ELR (cell line): ENCODE measurements around the gene USP6NL.

Experiments
- DNase-seq: peaks from one replicate; pipeline ENCODE4 v3.0.0-alpha.2; 2015; ENCODE audit warnings: low read depth

The USP6NL gene

DNA sequence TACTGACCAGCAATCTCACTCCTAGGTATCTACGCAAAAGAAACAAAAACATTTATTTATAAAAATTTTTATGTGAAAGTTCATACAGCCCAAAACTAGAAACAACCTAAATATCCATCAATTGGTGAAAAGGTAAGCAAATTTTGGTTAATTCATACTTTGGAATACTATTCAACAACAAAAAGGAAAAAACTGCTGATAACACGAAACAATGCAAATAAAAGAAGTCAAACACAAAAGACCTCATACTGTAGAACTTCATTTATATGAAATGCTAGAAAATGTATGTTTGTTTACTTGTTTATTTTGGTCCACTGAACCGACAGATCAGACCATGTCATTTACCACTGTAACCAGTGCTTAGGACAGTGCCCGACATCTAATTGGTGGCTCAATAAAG is 60.3 kb downstream of the USP6NL start:
- no peak for DNase-seq

- no peak for DNase-seq
Observed at GRCh38 chr10:11548768-11549099, 62.7 kb downstream of the USP6NL start.

DNA sequence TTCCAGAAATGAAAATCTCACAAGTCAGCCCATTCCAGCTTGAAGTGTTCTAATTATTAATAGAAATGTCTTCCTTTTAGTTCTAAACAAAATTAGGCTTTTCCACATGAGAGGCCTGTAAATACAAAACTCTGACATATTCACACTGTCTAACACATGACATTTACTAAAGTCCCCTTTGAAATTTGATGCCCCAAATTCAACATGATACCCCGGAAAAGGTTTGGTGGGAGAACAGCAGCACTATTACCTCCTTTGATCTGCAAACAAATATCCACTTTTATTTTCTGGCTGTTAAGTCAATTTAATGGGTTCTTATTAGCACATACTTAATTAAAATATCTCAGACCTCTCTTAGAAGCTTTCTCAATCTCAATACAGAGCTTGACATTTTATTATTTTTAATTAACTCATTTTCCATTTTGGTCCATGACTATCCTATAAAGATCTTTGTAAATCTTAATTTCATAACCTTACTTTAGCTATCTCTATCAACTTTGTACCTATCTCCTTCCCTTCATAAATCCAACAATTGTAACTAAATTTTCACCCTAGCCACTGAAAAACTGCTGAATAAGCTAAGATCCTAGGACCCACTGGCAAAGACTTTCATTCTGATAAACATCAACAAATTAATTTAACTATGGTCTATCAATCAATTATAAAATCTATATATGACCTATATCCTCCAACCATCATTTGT is 63.2 kb downstream of the USP6NL start:
- no peak for DNase-seq

- DNase-seq: peak; percentile 39
Observed at GRCh38 chr10:11546581-11546980, 64.9 kb downstream of the USP6NL start.

- no peak for DNase-seq
Observed at GRCh38 chr10:11541296-11541695, 70.2 kb downstream of the USP6NL start.

- peak; percentile 60 for DNase-seq
Observed at GRCh38 chr10:11539191-11539868, 72.1 kb downstream of the USP6NL start.

GRCh38 chr10:11538834-11539190 is 72.6 kb downstream of the USP6NL start:
- no peak for DNase-seq

- DNase-seq: no peak
Observed at GRCh38 chr10:11536228-11536627, 75.2 kb downstream of the USP6NL start.

GRCh38 chr10:11535346-11535959 is 76.0 kb downstream of the USP6NL start:
- DNase-seq: no peak

DNA sequence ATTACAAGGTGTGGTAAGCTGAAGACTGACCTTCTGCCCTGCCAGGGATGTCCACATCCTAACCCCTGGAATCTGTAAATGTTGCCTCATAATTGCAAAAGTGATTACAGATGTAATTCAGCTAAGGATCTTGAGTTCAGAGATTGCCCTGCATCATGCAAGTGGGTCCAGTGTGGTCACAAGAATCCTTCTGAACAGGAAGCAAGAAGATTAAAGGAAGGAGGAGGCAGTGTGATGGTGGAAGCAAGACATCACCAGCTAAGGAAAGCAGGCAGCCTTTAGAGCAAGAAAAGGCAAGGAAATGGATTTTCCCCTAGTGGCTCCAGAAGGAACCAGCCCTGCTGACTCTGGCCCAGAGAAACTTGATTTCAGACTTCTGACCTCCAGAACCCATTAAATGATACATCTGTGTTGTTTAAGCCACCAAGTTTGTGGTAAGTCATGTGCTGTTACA is 78.1 kb downstream of the USP6NL start:
- peak; percentile 30 for DNase-seq

DNA sequence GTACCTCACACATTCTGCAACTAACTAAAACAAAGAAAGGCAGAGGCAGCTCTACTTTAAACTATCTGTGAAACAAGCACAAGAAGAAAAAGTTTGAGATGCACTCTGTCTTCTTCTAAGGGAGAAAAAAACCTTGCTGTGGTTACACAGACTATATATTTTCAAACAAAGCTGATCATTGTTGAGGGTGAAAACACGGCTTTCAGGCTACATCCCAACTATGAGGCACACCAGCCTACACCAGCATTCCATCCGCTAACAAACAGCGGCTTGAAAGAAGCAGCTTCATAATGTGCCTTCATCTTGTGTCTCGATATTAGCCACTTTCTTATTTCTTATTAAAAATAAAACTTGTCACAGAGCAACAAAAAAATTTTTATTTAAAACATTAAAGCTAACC is 79.1 kb downstream of the USP6NL start:
- no peak for DNase-seq

DNA sequence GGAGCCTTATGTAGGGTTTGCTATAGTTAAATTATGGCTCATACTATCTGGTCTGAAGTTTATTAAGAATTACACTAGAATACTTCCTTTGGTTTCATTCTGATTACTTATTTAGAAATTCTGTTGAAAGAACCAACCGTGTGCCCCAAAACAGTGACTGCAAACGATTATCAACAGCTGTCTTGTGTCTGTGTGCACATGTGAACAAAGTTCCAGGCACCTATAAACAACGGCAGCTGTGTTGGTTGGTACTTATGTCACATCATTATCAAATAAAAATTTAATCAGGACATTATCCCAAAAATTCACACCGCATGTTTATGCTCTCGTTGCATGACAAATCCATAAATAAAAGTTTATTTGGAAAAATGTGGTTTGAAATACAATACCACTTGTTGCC is 80.6 kb downstream of the USP6NL start:
- DNase-seq: no peak

DNA sequence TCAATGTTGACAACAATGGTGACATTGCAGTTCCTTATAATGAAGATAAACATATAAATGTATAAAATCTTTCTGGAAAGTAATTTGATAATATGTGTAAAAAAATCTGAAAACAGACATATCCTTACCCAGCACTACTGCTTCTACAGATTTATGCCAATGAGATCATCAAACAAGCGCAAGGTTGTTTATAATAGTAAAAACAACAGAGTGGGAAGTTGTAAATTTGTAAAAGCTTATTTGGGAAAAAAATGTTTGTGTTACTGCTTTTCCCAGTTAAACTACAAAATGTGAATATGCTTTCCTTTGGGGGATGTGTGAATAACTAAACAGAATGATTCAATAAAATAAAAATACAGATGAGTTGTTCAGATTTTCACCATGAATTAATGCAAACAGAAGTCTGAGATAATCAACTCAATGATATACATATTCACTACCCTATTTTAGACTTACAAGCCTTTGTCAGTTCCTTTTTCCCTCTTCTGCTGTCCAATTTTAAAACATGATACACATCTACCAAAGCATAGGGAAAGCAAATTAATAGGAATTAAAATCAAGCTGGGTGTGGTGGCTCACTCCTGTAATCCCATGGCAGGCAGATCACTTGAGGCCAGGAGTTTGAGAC is 82.1 kb downstream of the USP6NL start:
- DNase-seq: no peak

GRCh38 chr10:11528286-11528685 is 83.2 kb downstream of the USP6NL start:
- DNase-seq: no peak

- no peak for DNase-seq
Observed at GRCh38 chr10:11527691-11528255, 83.7 kb downstream of the USP6NL start.

DNA sequence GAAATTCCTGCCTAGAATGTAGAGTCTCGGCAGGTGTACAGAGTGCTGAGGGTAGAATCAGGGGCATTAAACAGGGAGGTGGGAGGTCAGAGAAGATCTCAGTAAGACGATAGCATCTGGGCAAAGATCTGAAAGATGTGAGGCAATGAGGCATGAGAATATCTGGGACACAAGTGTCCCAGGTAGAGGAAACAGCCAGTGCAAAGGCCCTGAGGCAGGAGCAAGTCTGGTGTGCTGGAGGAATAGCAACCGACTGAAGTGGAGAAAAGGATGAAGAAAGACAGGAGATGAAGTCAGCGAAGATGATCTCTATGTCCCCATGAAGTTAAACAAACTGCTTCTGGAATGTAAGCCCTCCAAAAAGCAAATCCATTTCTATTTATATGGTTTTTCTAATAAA is 84.4 kb downstream of the USP6NL start:
- DNase-seq: no peak

- DNase-seq: no peak
Observed at GRCh38 chr10:11525503-11525902, 85.9 kb downstream of the USP6NL start.

GRCh38 chr10:11522821-11523245 is 88.6 kb downstream of the USP6NL start:
- DNase-seq: no peak

DNA sequence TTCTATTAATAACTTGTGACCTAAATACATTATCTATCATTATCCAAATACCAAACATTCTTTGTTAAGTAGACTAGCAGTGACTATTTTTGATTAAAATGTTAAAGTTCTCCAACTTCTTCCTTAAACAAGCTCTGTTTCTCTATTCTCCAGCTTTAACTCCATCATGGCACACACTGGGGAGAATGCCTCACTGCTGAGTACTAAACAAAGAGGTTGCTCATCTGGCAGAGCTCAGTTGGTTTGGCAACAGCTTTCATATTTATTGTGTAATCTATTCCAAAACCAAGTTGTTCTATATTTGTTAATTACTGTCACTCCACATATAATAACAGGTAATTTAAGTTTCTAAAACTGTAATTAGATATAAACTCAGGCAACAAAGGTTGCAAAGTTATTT is 89.6 kb downstream of the USP6NL start:
- no peak for DNase-seq

DNA sequence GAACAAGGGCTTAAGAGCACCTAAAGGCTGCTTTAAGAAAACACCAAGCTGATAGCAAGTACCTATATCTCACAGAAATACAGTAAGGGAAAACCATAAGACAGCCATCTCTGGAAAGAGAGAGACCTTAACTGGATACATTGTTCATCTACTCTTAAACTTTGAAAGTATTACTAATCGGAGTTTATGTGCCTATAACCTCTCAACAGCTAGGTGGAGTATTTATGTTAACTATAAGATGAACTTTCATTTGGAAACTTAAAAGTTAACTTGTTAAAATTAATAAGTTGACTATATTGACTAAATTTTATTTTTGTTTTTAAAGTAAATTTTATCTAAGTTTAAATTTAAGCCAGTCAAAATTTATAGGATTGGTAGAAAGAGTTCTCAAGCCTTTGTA is 90.6 kb downstream of the USP6NL start:
- DNase-seq: peak; percentile 12

DNA sequence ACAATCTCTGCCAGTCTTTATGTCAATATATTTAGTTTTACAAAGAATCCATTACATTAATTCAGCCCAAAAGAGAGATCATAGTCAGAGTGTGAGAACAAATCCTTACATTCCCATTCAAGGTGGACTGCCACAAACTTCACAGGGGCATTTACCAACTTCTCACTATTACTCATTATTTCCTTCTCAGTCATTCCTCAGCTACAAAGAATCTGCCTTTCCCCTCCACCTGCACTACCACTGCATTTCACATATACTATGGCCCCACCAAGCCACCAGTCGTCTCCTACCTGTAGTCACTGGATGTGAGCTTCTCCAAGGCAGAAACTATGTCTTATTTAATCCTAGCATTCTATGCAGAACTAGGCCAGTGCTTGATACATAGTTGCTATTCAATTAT is 94.3 kb downstream of the USP6NL start:
- peak; percentile 17 for DNase-seq

DNA sequence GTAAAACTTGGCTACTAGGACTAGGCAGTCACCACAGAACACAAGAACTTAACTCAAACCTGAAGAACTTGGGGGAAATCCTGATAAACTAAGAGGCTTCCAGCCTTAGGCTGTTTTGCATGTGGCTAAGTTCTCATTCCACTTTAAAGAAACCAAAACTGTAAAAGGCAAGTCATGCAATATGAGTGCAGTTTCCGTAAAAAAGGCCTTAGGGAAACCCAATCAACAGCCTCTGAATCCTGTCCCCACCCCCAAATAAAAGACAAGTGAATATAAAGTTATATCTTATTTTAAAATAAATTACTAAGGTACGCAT is 95.1 kb downstream of the USP6NL start:
- DNase-seq: no peak
